HCT116 (cell line): ENCODE measurements around the gene SUSD3. TPM values are rescaled to one million over a fixed set of nuclear protein-coding genes. Genes with fewer than 3 reads are reported as not detected.

Source experiments
- ATAC-seq: fragments of 200-7000 bp; cut with Tn5 transposase; 2 replicates; pipeline ENCODE4 v1.9.1; 2020; ENCODE audit warnings: mild to moderate bottlenecking, moderate library complexity
- BruUV-seq: library from RNA; stranded (reverse); fragments of 400-500 nt; replicated peaks from 2 replicates; lab custom pipeline; 2021; lab: Mats Ljungman, UMichigan
- CTCF ChIA-PET: fragments of 300-600 bp; sonication (Branson Sonifier 250); formaldehyde crosslinking; loops from one replicate; lab custom pipeline; 2021; ENCODE audit warnings: antibody characterized with exemption; lab: Charles Lee
- POLR2A ChIA-PET: fragments of 300-600, 350-600 bp; sonication (Branson Sonifier 250); formaldehyde crosslinking; loops from one replicate; lab custom pipeline; 2021; ENCODE audit warnings: antibody characterized with exemption; lab: Charles Lee
- RAD21 ChIA-PET, 2 experiments: fragments of 300-600 bp; sonication (Branson Sonifier 250); formaldehyde crosslinking; loops; one replicate each; lab custom pipeline; 2023; ENCODE audit warnings: low total read pairs in 2 of 2; ENCODE audit not compliant: uncharacterized antibody in 2 of 2, unreplicated experiment in 2 of 2, low non-redundant PET in 1 of 2; lab: Charles Lee
- DNase-seq: peaks from one replicate; pipeline ENCODE4 v3.0.0-alpha.2; 2010; ENCODE audit warnings: low read depth, low spot score
- H2AFZ ChIP-seq: fragments of 200-600 bp; shearing (Covaris generic), sonication (generic); 2 replicates; pipeline ENCODE4 v1.6.1; 2017; ENCODE audit warnings: low read depth, mixed run types, mixed read lengths, antibody characterized with exemption, low read length; ENCODE audit not compliant: poor library complexity, severe bottlenecking
- H3K27ac ChIP-seq: 2 replicates; pipeline ENCODE4 v1.5.1; 2012; ENCODE audit warnings: low read depth, low read length
- H3K27me3 ChIP-seq: fragments of 200-600 bp; sonication (generic); 2 replicates; pipeline ENCODE4 v1.6.1; 2016; ENCODE audit warnings: mixed run types, low read length, mixed read lengths; ENCODE audit not compliant: insufficient read depth
- H3K36me3 ChIP-seq, 2 experiments: fragments of 200-500 bp in 1 of 2; fragments of 200-600 bp in 1 of 2; sonication (Bioruptor generic) in 1 of 2; sonication (generic) in 1 of 2; 2 replicates each; pipeline versions ENCODE4 v1.5.1 to v1.6.1; 2014 to 2016; ENCODE audit warnings: low read length in 2 of 2, inconsistent platforms in 1 of 2, mixed read lengths in 1 of 2, mixed run types in 1 of 2; ENCODE audit not compliant: insufficient read depth in 2 of 2, control insufficient read depth in 1 of 2
- H3K4me1 ChIP-seq, 2 experiments: fragments of 200-600 bp in 1 of 2; sonication (generic) in 1 of 2; 2 replicates each; pipeline versions ENCODE4 v1.5.1 to v1.6.1; 2012 to 2017; ENCODE audit warnings: low read length in 2 of 2, inconsistent platforms in 1 of 2, mild to moderate bottlenecking in 1 of 2, mixed read lengths in 1 of 2, mixed run types in 1 of 2, moderate library complexity in 1 of 2; ENCODE audit not compliant: insufficient read depth in 2 of 2, control insufficient read depth in 1 of 2
- H3K4me2 ChIP-seq: fragments of 200-600 bp; sonication (generic); 2 replicates; pipeline ENCODE4 v1.6.1; 2017; ENCODE audit warnings: mixed run types, low read length, mixed read lengths
- H3K4me3 ChIP-seq, 2 experiments: fragments of 200-600 bp in 1 of 2; sonication (generic) in 1 of 2; replicated peaks in 1 of 2; 2 replicates each; pipeline ENCODE4 v1.5.1; 2011 to 2016; ENCODE audit warnings: low read length in 2 of 2, control low read depth in 1 of 2, low read depth in 1 of 2, mild to moderate bottlenecking in 1 of 2, mixed read lengths in 1 of 2, mixed run types in 1 of 2
- H3K79me2 ChIP-seq: fragments of 200-600 bp; sonication (generic); 2 replicates; pipeline ENCODE4 v1.6.1; 2017; ENCODE audit warnings: mild to moderate bottlenecking, mixed run types, low read length, moderate library complexity, mixed read lengths; ENCODE audit not compliant: insufficient read depth
- H3K9ac ChIP-seq: fragments of 200-600 bp; sonication (generic); 2 replicates; pipeline ENCODE4 v1.6.1; 2016; ENCODE audit warnings: low read length, mixed read lengths
- H3K9me2 ChIP-seq: fragments of 200-600 bp; sonication (generic), shearing (Covaris generic); 2 replicates; pipeline ENCODE4 v1.6.1; 2017; ENCODE audit warnings: mixed run types, mild to moderate bottlenecking, moderate library complexity; ENCODE audit not compliant: insufficient read depth
- H3K9me3 ChIP-seq, 2 experiments: fragments of 200-500 bp in 1 of 2; fragments of 200-600 bp in 1 of 2; sonication (Bioruptor generic) in 1 of 2; sonication (generic) in 1 of 2; 2 replicates each; pipeline ENCODE4 v1.6.1; 2014 to 2017; ENCODE audit warnings: low read length in 2 of 2, mixed read lengths in 2 of 2, inconsistent platforms in 1 of 2, low read depth in 1 of 2, mild to moderate bottlenecking in 1 of 2, mixed run types in 1 of 2, moderate library complexity in 1 of 2; ENCODE audit not compliant: control insufficient read depth in 1 of 2, insufficient read depth in 1 of 2
- H4K20me1 ChIP-seq: fragments of 200-600 bp; sonication (generic), shearing (Covaris generic); 2 replicates; pipeline ENCODE4 v1.6.1; 2017; ENCODE audit warnings: mixed run types, mild to moderate bottlenecking, moderate library complexity; ENCODE audit not compliant: insufficient read depth
- ATF3 ChIP-seq: IDR thresholded peaks from 2 replicates; pipeline ENCODE4 v1.6.1; 2012
- CBX3 ChIP-seq: IDR thresholded peaks from 2 replicates; pipeline ENCODE4 v1.6.1; 2012; ENCODE audit warnings: low read depth
- EGR1 ChIP-seq: IDR thresholded peaks from 2 replicates; pipeline ENCODE4 v1.6.1; 2012; ENCODE audit warnings: low read depth
- EZH2 ChIP-seq: fragments of 200-600 bp; sonication (generic); IDR thresholded peaks from 2 replicates; pipeline ENCODE4 v1.6.1; 2017; ENCODE audit warnings: antibody characterized with exemption, mixed run types
- EZH2phosphoT487 ChIP-seq: fragments of 200-600 bp; IDR thresholded peaks from 2 replicates; pipeline ENCODE4 v1.6.1; 2018; ENCODE audit warnings: antibody characterized with exemption, borderline replicate concordance
- MAX ChIP-seq: IDR thresholded peaks from 2 replicates; pipeline ENCODE4 v1.6.1; 2012
- REST ChIP-seq: IDR thresholded peaks from 2 replicates; pipeline ENCODE4 v1.6.1; 2012; ENCODE audit warnings: low read depth
- SIN3A ChIP-seq: IDR thresholded peaks from 2 replicates; pipeline ENCODE4 v1.6.1; 2012; ENCODE audit warnings: low read depth
- SRF ChIP-seq: IDR thresholded peaks from 2 replicates; pipeline ENCODE4 v1.6.1; 2012; ENCODE audit warnings: low read depth
- YY1 ChIP-seq: IDR thresholded peaks from 2 replicates; pipeline ENCODE4 v1.6.1; 2011; ENCODE audit warnings: low read length, low read depth, moderate library complexity, mild to moderate bottlenecking; ENCODE audit not compliant: insufficient replicate concordance; ENCODE audit errors: extremely low read depth
- ZBTB33 ChIP-seq: IDR thresholded peaks from 2 replicates; pipeline ENCODE4 v1.6.1; 2011; ENCODE audit warnings: mild to moderate bottlenecking, low read length, moderate library complexity; ENCODE audit not compliant: insufficient replicate concordance; ENCODE audit errors: extremely low read depth
- ZFX ChIP-seq: fragments of 450-650 bp; IDR thresholded peaks from 2 replicates; pipeline ENCODE4 v1.6.1; 2017
- ZNF274 ChIP-seq: fragments of 200-500 bp; sonication (Bioruptor generic); IDR thresholded peaks from 2 replicates; pipeline ENCODE4 v1.6.1; 2014; ENCODE audit warnings: mild to moderate bottlenecking, low read depth, low read length, inconsistent platforms
- intact Hi-C: fragments of 100-400 bp; cut with micrococcal nuclease; formaldehyde crosslinking; loops from 2 replicates; pipeline ENCODE4 v1.10.0; 2022
- total RNA-seq: library from RNA; stranded (reverse); gene quantifications from one replicate; pipeline ENCODE4 v1.2.1, GENCODE V29; 2021; ENCODE audit not compliant: unreplicated experiment

SUSD3 gene
- total RNA-seq, 1 experiment from 2014 or later = 11.3 TPM

- RAD21 ChIA-PET = interaction anchor here in 1 of 2 experiments (0.7 kb wide), 1 partner anchor 461 kb away, joined by 3 read pairs; no protein-coding TSS in a partner anchor
- Histone ChIP-seq H3K79me2 (peaks cover 69% of the 10 kb centered on the region), H3K4me1 (peaks cover 0 to 18% of the 10 kb centered on the region in 2 experiments; a peak in 2 of 4 replicates), H3K9ac (no peak overlapping the region), H3K4me2 (no peak overlapping the region), H4K20me1 (no peaks in the 10 kb centered on the region), H3K9me3 (peaks cover 5 to 6% of the 10 kb centered on the region in 2 experiments; a peak in 1 of 4 replicates), H2AFZ (no peak overlapping the region), H3K27me3 (no peaks in the 10 kb centered on the region), H3K9me2 (no peaks in the 10 kb centered on the region), H3K4me3 (no peak overlapping the region), H3K27ac (no peak overlapping the region), H3K36me3 (peaks cover 2 to 3% of the 10 kb centered on the region in 2 experiments; a peak in 2 of 4 replicates)
- no TSS peak for BruUV-seq
- no peak for ATAC-seq
- DNase-seq = no peak
- CTCF ChIA-PET = interaction anchor here (1.6 kb wide), 1 partner anchor 102 kb away, joined by 4 read pairs; no protein-coding TSS in a partner anchor
- intact Hi-C loops = loop anchor here (5.0 kb wide), 1 partner anchor 47 kb away; no protein-coding TSS in a partner anchor
- no peak for TF ChIP-seq ATF3
- TF ChIP-seq EZH2phosphoT487 = no peak
- TF ChIP-seq ZNF274 = no peak
- no peak for TF ChIP-seq SIN3A
- TF ChIP-seq ZBTB33 = no peak
- no peak for TF ChIP-seq EGR1
- TF ChIP-seq REST = no peak
- no peak for TF ChIP-seq ZFX
- TF ChIP-seq CBX3 = no peak
- TF ChIP-seq YY1 = no peak
- no peak for TF ChIP-seq SRF
- TF ChIP-seq MAX = no peak
- no peak for TF ChIP-seq EZH2
- POLR2A ChIA-PET = no interaction called here
These were observed 47.1 kb downstream of the SUSD3 start for GRCh38 chr9:93105620-93106019.
